GM12878 (cell line): Measurements from ENCODE around the gene GRM7. TPM values are rescaled to one million over a fixed set of nuclear protein-coding genes. Genes with fewer than 3 reads are reported as not detected.

Experiments used
- ATAC-seq: fragments of 200-7000 bp; cut with Tn5 transposase; 3 replicates; pipeline ENCODE4 v1.9.1; 2020; ENCODE audit warnings: mild to moderate bottlenecking, moderate library complexity
- BruUV-seq: library from RNA; stranded (reverse); fragments of 400-500 nt; replicated peaks from 2 replicates; lab custom pipeline; 2021; lab: Mats Ljungman, UMichigan
- CTCF ChIA-PET: fragments of 300-600 bp; sonication (Branson Sonifier 250); formaldehyde crosslinking; extraction: SDS; loops from one replicate; lab custom pipeline; 2021; ENCODE audit warnings: inconsistent platforms; lab: Yijun Ruan, JAX
- POLR2A ChIA-PET: fragments of 350-600 bp; formaldehyde crosslinking; extraction: SDS; loops from one replicate; lab custom pipeline; 2021; ENCODE audit warnings: inconsistent platforms; lab: Charles Lee
- RAD21 ChIA-PET: fragments of 300-600 bp; sonication (Branson Sonifier 250); formaldehyde crosslinking; loops from one replicate; lab custom pipeline; 2023; ENCODE audit warnings: antibody characterized with exemption; ENCODE audit not compliant: unreplicated experiment; lab: Charles Lee
- SMC1A ChIA-PET: fragments of 300-600 bp; sonication (Branson Sonifier 250); formaldehyde crosslinking; loops from one replicate; lab custom pipeline; 2023; ENCODE audit not compliant: unreplicated experiment, uncharacterized antibody; lab: Charles Lee
- DNase-seq: peaks from one replicate; pipeline ENCODE4 v3.0.0-alpha.2; 2011; ENCODE audit warnings: low read depth, low spot score
- FAIRE-seq: peaks from 3 replicates; lab custom pipeline; 2011; peaks lifted over from hg19 to GRCh38; lab: Jason Lieb, UNC
- H2AFZ ChIP-seq: 2 replicates; pipeline ENCODE4 v1.6.0; 2011; ENCODE audit warnings: low read depth, low read length, control low read depth; ENCODE audit not compliant: control insufficient read depth
- H3K27ac ChIP-seq: 2 replicates; pipeline ENCODE4 v1.5.1; 2011; ENCODE audit warnings: control low read depth; ENCODE audit not compliant: control insufficient read depth, insufficient read depth
- H3K27me3 ChIP-seq, 2 experiments: replicated peaks in 1 of 2; 2 replicates each; pipeline versions ENCODE4 v1.6.0 to v1.6.1; 2011; ENCODE audit warnings: low read length in 1 of 2; ENCODE audit not compliant: control insufficient read depth in 2 of 2, insufficient read depth in 2 of 2
- H3K36me3 ChIP-seq, 2 experiments: 2 replicates each; pipeline ENCODE4 v1.5.1; 2011; ENCODE audit warnings: low read length in 1 of 2; ENCODE audit not compliant: control insufficient read depth in 2 of 2, insufficient read depth in 2 of 2
- H3K4me1 ChIP-seq: 2 replicates; pipeline ENCODE4 v1.6.1; 2011; ENCODE audit warnings: mild to moderate bottlenecking, low read length, moderate library complexity, mixed read lengths; ENCODE audit not compliant: control insufficient read depth, insufficient read depth
- H3K4me2 ChIP-seq: 2 replicates; pipeline ENCODE4 v1.6.0; 2011; ENCODE audit warnings: control low read depth; ENCODE audit not compliant: control insufficient read depth, insufficient read depth
- H3K4me3 ChIP-seq: fragments of 200-600 bp; sonication (generic); 2 replicates; pipeline ENCODE4 v1.5.1; 2016
- H3K79me2 ChIP-seq: 2 replicates; pipeline ENCODE4 v1.6.0; 2011; ENCODE audit warnings: low read length; ENCODE audit not compliant: control insufficient read depth, insufficient read depth
- H3K9ac ChIP-seq: 2 replicates; pipeline ENCODE4 v1.8.0; 2011; ENCODE audit warnings: low read length, control low read depth, mixed read lengths; ENCODE audit not compliant: control insufficient read depth, insufficient read depth
- H3K9me3 ChIP-seq: replicated peaks from 3 replicates; pipeline ENCODE4 v1.5.1; 2011; ENCODE audit warnings: mild to moderate bottlenecking, low read length; ENCODE audit not compliant: control insufficient read depth, insufficient read depth
- H4K20me1 ChIP-seq: 2 replicates; pipeline ENCODE4 v1.6.0; 2011; ENCODE audit not compliant: control insufficient read depth, insufficient read depth
- CBX3 ChIP-seq: fragments of 200-600 bp; sonication (generic); IDR thresholded peaks from 2 replicates; pipeline ENCODE4 v1.6.1; 2016; ENCODE audit warnings: low read depth, borderline replicate concordance
- CEBPZ ChIP-seq: fragments of 150-350 bp; IDR thresholded peaks from 2 replicates; pipeline ENCODE4 v1.6.1; 2016; ENCODE audit warnings: low read depth, low read length
- EP300 ChIP-seq, 2 experiments: fragments of 150-350 bp in 1 of 2; IDR thresholded peaks; 2 replicates each; pipeline ENCODE4 v1.6.1; 2011 to 2012; ENCODE audit warnings: low read depth in 2 of 2, low read length in 2 of 2, borderline replicate concordance in 1 of 2, improper control_type of control experiment in 1 of 2, inconsistent platforms in 1 of 2; ENCODE audit not compliant: control insufficient read depth in 1 of 2
- IRF4 ChIP-seq: IDR thresholded peaks from 2 replicates; pipeline ENCODE4 v1.6.1; 2011; ENCODE audit warnings: low read depth, low read length
- KDM1A ChIP-seq: fragments of 200-600 bp; sonication (generic); IDR thresholded peaks from 2 replicates; pipeline ENCODE4 v1.6.1; 2016; ENCODE audit warnings: borderline replicate concordance
- PBX3 ChIP-seq: IDR thresholded peaks from 2 replicates; pipeline ENCODE4 v1.6.1; 2011; ENCODE audit warnings: mild to moderate bottlenecking, low read depth, low read length, moderate library complexity; ENCODE audit not compliant: insufficient replicate concordance
- ZBED1 ChIP-seq: IDR thresholded peaks from 2 replicates; pipeline ENCODE4 v1.6.1; 2016; ENCODE audit warnings: borderline replicate concordance
- ZBTB33 ChIP-seq: fragments of 450-650 bp; IDR thresholded peaks from 2 replicates; pipeline ENCODE4 v1.6.1; 2017; ENCODE audit warnings: mild to moderate bottlenecking
- WGBS: methylation state at CpG from one replicate; pipeline ENCODE4 v1.1.6; 2016; ENCODE audit warnings: low lambda C conversion rate; ENCODE audit not compliant: insufficient replicate concordance, insufficient coverage; ENCODE audit errors: missing lambda C conversion rate; 5-methylcytosine and 5-hydroxymethylcytosine counted together
- in situ Hi-C: fragments of 300-500 bp; cut with MboI; formaldehyde crosslinking; loops from 9 replicates; pipeline ENCODE4 v1.14.3; 2018; ENCODE audit warnings: mixed read lengths
- intact Hi-C: fragments of 100-400 bp; cut with micrococcal nuclease; formaldehyde crosslinking; loops from one replicate; pipeline ENCODE4 v1.14.2; 2022; ENCODE audit not compliant: unreplicated experiment
- polyA plus RNA-seq, 11 experiments: library from polyadenylated mRNA; depleted of rRNA in 4 of 11; unstranded in 6 of 11; stranded (reverse) in 5 of 11; fragments of >200 nt; fragmentation: Nextera tagmentation in 4 of 11; fragmentation: Illumina TruSeq in 1 of 11; extraction: Ambion mirVana in 4 of 11; extraction: Trizol in 1 of 11; gene quantifications; 1 replicate in 1 of 11; 2 replicates in 10 of 11; pipeline versions ENCODE4 v1.2.1 to v1.2.3, GENCODE V29; 2011 to 2016; ENCODE audit warnings: inconsistent platforms in 2 of 11, missing spikeins in 2 of 11, low read depth in 1 of 11
- total RNA-seq, 4 experiments: library from RNA; depleted of rRNA in 3 of 4; stranded (reverse); fragments of >200 nt in 3 of 4; fragmentation: Illumina TruSeq in 1 of 4; extraction: Trizol in 1 of 4; gene quantifications; 2 replicates each; pipeline versions ENCODE4 v1.2.1 to v1.2.3, GENCODE V29; 2013 to 2021
- TF ChIP-seq, protein P1 (sequence below): fragments of 450-650 bp; formaldehyde crosslinking; IDR thresholded peaks from 2 replicates; pipeline ENCODE4 v1.4.0; 2020; ENCODE audit warnings: mild to moderate bottlenecking, moderate library complexity

Gene GRM7
- total and polyA plus RNA-seq, 10 of the 15 experiments (the other 5 are each of a cell fraction or from before 2014, with no cell fraction given) = not detected

DNA sequence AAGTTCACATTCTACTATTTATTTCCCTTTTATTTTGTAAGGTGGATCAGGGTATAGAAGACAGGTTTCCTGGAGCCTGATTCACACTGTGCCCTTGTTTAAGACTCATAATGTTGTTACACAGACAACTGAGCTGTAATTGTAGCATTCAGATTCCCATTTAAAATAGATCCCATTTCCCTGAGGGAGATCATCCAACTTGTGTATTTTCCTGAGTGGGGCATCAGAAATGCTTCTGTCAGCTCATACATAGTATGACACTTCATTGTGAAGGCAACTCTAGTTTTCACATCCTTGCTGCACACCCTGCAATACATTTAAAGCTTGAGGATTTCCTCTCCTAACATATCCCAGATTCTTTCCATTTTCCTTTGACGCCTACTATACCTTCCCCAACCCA is 659.7 kb downstream of the GRM7 start:
- BruUV-seq = no TSS peak
- in situ Hi-C loops (no loop called here), intact Hi-C loops (no loop called here)
- no peak for FAIRE-seq
- Histone ChIP-seq H3K27ac (no peak overlapping the region), H3K9me3 (no peaks in the 10 kb centered on the region), H3K27me3 (no peaks in the 10 kb centered on the region), H3K79me2 (no peaks in the 10 kb centered on the region), H3K4me3 (no peak overlapping the region), H4K20me1 (no peaks in the 10 kb centered on the region), H3K4me1 (no peaks in the 10 kb centered on the region), H2AFZ (no peak overlapping the region), H3K9ac (no peak overlapping the region), H3K4me2 (no peak overlapping the region), H3K36me3 (no peaks in the 10 kb centered on the region)
- ChIA-PET POLR2A (no interaction called here), RAD21 (no interaction called here), SMC1A (interaction anchor here (0.5 kb wide), 1 partner anchor 10 kb away, joined by 4 read pairs; no protein-coding TSS in a partner anchor), CTCF (no interaction called here)
- WGBS = 0% methylated on average over 1 of the region's 1 CpG
- no peak for DNase-seq
- ATAC-seq = no peak
- TF ChIP-seq PBX3 (no peak), IRF4 (no peak), CEBPZ (no peak), ZBTB33 (no peak), EP300 (IDR thresholded peaks at IDR 0.05; ENCODE audit: borderline replicate concordance in 1 of 2, control insufficient read depth in 1 of 2, low read depth in 2 of 2, low read length in 2 of 2) (no peak), CBX3 (no peak), ZBED1 (no peak), KDM1A (no peak)
- TF ChIP-seq, protein P1, sequence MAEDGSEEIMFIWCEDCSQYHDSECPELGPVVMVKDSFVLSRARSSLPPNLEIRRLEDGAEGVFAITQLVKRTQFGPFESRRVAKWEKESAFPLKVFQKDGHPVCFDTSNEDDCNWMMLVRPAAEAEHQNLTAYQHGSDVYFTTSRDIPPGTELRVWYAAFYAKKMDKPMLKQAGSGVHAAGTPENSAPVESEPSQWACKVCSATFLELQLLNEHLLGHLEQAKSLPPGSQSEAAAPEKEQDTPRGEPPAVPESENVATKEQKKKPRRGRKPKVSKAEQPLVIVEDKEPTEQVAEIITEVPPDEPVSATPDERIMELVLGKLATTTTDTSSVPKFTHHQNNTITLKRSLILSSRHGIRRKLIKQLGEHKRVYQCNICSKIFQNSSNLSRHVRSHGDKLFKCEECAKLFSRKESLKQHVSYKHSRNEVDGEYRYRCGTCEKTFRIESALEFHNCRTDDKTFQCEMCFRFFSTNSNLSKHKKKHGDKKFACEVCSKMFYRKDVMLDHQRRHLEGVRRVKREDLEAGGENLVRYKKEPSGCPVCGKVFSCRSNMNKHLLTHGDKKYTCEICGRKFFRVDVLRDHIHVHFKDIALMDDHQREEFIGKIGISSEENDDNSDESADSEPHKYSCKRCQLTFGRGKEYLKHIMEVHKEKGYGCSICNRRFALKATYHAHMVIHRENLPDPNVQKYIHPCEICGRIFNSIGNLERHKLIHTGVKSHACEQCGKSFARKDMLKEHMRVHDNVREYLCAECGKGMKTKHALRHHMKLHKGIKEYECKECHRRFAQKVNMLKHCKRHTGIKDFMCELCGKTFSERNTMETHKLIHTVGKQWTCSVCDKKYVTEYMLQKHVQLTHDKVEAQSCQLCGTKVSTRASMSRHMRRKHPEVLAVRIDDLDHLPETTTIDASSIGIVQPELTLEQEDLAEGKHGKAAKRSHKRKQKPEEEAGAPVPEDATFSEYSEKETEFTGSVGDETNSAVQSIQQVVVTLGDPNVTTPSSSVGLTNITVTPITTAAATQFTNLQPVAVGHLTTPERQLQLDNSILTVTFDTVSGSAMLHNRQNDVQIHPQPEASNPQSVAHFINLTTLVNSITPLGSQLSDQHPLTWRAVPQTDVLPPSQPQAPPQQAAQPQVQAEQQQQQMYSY (CRISPR knock-in tag) = no peak
